Occipital lobe (tissue), 2 donors: ENCODE data around the gene MRTO4. TPM values are rescaled to one million over a fixed set of nuclear protein-coding genes. Genes with fewer than 3 reads are reported as not detected.
"Not testable (repeated sequence)": the region's sequence is repeated elsewhere in the genome, so short reads cannot be mapped to it uniquely, and the experiment has no call there.

ENCODE experiments used
- DNase-seq: peaks from one replicate; lab custom pipeline; 2025; lab: John Stamatoyannopoulos, UW
- total RNA-seq: library from RNA; depleted of rRNA; stranded (reverse); fragments of >200 nt; gene quantifications from one replicate; pipeline ENCODE4 v1.2.3, GENCODE V29; 2014

MRTO4 gene
- total RNA-seq, 1 donor from 2014 or later: 26.0 TPM

DNA sequence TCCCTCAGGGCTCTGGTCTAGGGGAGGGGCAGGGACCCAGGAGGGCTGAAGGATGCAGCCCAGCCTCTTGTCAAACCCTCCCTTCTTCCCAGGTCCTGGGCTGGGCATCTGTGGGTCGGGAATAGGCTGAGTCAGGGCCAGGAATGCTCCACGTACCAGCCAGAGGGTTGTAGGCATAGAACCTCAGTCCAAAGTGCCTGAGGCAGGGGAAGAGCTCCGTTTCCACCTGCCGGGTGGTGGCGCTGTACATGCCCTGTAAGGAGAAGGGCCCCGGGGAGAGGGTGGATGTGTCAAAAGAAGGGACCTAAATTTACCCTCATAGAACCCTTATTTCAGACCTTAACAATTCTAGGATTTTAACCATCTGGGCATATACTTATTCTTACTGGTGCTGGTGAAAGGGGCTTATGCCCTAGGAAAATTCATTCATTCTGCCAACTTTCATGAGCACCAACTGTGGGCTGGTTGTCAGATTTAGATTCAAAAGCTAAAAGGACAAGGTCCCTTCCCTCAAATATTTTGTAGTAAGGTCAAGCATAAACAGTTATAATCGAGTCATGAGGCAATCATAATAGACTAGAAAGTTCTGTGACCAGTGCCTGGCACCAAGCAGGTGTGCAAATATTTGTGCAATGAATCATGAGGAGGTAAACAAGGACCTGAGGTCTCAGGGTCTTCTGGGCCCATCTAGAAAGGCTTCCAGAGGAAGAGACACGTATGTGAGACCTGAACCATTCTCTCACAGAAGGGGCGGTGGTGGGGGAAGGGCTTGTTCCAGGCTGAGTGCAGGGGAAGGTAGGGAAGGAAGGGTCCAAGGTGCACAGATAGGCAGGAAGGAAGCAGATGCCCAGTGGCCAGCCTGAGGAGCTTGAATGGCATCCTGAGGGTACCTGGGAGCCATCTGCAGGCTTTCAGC, 18.1 kb downstream of the MRTO4 start:
- DNase-seq: not testable (repeated sequence)

DNA sequence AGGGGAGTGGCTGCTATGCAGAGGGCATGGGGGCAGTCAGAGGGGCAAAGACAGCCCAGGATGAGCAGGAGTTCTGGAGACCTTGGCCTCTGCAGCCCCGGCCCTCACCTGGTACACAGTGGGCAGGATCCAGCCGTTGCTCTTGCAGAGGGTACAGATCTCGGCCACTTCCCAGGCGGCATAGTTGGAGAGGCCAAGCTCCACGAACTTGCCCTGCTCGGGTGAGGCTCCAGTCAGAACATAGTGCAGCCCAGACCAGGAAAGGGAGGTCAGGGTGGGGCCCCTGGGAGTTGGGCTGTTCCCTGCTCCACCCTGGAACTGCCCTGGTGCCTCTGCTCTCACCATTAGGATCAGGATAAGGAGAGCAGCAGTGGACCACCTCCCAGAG, 18.7 kb downstream of the MRTO4 start:
- DNase-seq: not testable (repeated sequence)

DNA sequence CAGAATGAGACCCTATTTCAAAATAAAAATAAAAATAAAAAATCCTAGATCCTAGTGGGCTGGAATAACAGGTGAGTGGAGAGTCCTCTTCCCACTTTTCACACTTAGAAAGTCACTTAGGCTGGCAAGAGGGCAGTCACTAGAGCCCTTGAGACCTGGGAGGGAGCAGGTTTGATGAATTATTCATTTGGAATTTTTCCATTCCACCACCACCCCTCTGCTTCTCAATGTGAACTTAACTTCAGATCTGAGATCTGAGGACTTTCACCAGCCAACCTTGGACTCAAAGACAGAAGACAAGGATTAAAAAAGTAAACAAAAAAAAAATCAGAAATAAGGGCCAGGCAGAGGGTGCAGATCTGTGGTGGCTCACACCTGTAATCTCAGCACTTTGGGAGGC, 20.5 kb downstream of the MRTO4 start:
- DNase-seq: no peak

DNA sequence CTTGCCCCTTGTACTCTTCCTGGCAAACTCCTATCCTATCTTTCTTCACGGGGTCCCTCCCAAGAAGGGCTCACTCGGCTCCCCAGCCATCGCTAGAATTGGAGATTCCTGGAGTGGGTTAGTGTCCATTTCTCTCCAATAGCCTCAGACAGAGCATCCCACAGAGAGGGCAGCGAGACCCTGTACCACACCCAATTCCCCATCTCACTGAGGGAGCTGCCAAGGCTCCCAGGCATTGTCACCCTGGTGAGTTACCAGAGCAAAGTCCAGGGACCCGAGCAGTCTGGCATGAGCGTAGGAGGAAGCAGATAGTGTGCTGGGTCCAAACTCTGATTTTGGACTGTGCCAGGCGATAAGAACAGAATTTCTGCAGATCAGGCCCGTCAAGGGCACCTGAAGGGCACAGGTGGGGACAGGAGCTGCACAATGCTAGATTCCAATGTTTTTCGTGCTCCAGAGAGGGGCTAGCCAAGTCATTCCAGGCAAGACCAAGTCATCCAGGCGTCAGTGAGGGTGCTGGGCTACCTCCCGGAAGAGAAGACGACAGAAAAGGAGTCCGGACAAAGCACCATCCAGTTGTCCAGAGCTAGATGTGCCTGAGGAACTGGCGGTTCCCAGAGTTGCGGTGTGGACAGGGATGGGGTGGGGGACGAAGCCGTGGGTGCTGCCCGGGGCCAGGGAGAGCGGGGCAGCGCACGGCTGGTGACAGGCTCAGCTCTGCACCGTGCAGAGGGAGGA, 21.7 kb downstream of the MRTO4 start:
- DNase-seq: no peak

DNA sequence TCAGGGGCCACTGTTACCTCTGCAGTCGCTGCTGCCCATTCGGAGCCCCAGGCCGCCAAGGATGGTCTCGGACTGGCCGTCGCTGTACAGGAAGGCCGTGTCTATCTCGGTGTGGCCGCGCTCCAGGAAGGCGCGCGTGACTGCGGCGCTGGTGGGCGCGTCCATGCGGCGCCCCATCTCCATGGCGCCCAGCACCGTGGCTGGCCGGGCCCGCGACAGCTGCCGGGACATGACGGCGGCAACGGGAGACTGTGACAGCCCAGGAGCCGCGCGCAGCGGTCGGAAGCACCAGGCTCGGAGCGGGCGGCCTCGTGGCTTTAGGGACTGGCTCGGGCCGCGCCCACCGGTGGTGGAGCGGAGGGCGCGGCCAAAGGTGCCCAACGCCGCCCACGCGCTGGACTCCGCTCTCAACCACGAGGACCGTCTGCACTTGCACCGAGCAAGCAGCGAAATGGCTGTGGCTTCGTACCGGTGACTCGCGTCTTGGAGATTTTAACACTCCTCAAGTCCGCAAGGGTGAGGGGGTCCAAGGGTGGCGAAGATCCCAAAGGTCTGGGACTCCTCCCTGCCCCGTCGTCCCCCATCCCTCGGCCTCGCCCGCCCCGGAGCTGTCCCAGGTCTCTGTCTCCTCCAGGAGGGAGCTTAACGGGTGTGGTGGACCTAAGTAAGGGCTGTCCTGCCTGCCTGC, 22.4 kb downstream of the MRTO4 start:
- not testable (repeated sequence) for DNase-seq

DNA sequence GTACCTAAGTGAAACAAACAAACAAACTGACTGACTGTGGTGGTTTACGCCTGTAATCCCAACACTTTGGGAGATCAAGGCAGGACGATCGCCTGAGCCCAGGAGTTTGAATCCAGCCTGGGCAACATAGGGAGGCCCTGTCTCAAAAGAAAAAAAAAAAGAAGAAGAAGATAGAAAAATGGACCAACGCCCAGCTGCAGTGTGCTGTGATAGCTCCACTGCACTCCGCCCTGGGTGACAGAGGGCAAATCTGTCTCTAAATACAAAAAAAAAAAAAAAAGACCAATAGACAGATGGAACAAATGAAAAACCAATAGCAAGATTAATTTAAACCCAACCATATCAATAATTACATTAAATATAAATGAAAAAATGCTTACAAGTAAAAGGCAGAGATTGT, 23.0 kb downstream of the MRTO4 start:
- DNase-seq: no peak

DNA sequence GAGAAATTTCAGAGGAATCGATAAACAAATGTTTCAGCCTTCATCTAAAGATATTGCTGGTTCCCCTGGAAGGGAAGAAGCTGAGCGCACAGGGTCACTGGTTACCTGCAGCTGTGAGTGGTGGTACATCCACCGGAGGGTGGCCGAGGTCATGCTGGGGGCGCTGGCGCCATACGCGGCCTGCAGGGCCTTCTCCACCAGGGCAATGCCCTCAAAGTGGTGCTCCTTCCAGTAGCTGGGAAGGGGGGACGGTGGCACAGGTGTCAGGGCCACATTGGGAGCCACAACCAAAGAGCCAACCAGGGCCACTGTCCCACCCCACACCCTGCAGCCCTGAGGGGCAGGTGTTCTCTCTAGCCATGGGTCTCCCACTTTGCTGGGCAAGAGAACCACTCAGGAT, 32.3 kb downstream of the MRTO4 start:
- DNase-seq: no peak

DNA sequence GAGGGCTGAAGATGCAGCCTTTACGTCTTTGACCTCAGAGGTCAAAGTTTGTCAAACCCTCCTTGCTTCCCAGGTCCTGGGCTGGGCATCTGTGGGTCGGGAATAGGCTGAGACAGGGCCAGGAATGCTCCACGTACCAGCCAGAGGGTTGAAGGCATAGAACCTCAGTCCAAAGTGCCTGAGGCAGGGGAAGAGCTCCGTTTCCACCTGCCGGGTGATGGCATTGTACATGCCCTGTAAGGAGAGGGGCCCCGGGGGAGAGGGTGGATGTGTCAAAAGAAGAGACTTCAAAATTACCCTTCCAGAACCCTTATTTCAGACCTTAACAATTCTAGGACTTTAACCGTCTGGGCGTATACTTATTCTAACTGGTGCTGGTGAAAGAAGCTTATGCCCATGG, 33.3 kb downstream of the MRTO4 start:
- DNase-seq: no peak

DNA sequence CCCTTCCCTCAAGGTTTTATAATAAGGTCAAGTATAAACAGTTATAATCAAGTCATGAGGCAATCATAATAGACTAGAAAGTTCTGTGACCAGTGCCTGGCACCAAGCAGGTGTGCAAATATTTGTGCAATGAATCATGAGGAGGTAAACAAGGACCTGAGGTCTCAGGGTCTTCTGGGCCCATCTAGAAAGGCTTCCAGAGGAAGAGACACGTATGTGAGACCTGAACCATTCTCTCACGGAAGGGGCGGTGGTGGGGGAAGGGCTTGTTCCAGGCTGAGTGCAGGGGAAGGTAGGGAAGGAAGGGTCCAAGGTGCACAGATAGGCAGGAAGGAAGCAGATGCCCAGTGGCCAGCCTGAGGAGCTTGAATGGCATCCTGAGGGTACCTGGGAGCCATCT, 33.8 kb downstream of the MRTO4 start:
- DNase-seq: not testable (repeated sequence)

DNA sequence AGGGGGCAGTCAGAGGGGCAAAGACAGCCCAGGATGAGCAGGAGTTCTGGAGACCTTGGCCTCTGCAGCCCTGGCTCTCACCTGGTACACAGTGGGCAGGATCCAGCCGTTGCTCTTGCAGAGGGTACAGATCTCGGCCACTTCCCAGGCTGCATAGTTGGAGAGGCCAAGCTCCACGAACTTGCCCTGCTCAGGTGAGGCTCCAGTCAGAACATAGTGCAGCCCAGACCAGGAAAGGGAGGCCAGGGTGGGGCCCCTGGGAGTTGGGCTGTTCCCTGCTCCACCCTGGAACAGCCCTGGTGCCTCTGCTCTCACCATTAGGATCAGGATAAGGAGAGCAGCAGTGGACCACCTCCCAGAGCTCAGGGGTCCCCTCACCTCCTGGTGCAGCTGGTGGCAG, 34.2 kb downstream of the MRTO4 start:
- not testable (repeated sequence) for DNase-seq

DNA sequence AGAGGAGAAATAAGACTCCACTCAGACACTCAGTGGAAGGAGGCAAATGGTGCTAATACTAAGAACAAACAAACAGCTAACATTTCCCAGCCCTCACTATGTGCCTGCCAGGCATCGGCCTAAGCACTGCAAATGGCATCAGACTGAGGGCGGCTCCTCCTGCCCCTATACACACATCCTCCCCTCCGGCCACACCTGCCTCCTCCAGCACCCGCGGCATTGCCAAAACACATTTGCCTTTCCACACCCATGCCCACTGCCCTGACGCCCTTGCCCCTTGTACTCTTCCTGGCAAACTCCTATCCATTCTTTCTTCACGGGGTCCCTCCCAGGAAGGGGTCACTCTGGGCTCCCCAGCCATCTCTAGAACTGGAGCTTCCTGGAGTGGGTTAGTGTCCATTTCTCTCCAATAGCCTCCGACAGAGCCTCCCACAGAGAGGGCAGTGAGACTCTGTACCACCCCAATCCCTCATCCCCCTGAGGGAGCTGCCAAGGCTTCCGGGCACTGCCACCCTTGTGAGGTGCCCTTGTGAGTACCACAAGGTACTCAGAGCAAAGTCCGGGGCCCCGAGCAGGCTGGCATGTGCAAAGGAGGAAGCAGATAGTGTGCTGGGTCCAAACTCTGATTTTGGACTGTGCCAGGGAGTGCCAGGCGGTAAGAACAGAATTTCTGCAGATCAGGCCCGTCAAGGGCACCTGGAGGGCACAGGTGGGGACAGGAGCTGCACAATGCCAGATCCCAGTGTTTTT, 36.0 kb downstream of the MRTO4 start:
- DNase-seq: no peak

DNA sequence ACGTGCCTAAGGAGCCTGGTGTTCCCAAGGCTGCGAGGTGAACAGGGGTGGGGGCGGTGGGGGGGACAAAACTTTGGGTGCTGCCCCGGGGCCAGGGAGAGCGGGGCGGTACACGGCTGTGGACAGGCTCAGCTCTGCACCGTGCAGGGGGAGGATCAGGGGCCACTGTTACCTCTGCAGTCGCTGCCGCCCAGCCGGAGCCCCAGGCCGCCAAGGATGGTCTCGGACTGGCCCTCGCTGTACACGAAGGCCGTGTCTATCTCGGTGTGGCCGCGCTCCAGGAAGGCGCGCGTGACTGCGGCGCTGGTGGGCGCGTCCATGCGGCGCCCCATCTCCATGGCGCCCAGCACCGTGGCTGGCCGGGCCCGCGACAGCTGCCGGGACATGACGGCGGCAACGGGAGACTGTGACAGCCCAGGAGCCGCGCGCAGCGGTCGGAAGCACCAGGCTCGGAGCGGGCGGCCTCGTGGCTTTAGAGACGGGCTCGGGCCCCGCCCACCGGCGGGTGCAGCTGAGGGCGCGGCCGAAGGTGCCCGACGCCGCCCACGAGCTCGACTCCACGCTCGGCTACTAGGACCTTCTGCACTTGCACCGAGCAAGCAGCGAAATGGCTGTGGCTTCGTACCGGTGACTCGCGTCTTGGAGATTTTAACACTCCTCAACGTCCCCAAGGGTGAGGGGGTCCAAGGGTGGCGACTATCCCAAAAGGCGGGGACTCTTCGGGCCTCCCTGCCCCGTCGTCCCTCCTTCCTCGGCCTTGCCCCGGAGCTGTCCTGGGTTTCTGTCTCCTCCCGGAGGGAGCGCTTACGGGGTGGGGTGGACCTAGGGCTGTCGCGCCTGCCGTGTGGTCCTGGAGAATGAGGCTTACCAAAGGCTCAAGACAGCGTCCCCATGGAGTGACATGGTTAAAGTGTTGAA, 37.0 kb downstream of the MRTO4 start, which contains the start of gene AKR7A3:
AKR7A3 (minus strand) TSS at position 447 of the 918 bp plus-strand sequence; CDS start at position 386, 61 bp downstream.
- DNase-seq: not testable (repeated sequence)

DNA sequence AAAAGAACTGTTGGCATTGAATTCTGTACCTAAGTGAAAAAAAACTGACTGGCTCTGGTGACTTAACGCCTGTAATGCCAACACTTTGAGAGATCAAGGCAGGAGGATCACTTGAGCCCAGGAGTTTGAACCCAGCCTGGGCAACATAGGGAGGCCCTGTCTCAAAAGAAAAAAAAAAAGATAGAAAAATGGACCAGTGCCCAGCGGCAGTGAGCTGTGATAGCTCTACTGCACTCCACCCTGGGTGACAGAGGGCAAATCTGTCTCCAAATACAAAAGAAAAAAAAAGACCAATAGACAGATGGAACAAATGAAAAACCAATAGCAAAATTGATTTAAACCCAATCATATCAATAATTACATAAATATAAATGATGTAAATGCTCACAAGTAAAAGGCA, 37.6 kb downstream of the MRTO4 start:
- DNase-seq: no peak

DNA sequence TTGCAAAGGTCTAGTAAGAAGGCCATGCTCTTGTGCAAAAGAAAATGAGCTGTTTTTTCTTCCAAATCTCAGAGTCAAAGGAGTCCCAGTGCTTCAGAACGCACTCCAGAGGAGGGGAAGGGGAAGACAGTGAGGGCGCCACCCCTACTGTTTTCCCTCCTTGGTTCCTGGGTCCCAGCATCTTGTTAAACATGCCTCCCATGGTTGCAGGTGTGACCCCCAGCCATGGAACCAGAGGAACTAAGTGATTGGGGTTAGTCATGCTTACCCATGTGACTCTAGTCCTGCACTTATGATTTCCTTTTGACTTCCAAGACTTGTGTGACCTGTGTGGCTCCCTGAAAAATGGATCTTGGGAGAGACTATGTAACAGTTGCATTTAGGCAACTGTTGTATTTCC, 43.0 kb downstream of the MRTO4 start:
- no peak for DNase-seq

DNA sequence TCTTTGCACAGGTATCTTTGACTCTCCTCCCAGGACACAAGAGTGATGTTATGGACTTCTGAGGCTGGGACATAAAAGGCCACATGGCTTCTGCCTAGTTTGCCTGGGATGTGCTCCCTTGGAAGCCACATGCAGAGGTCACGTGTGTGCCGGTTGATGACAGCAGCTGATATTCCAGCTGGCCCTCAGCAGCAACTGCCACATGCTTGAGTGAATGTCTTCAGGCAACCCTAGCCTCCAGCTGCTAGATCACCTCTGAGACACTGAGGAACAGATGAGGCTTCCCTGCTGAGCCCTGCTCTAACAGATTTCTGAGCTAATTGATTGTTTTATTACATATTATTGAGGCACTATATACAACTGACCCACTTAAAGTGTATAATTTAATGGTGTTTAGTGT, 48.6 kb downstream of the MRTO4 start:
- no peak for DNase-seq

DNA sequence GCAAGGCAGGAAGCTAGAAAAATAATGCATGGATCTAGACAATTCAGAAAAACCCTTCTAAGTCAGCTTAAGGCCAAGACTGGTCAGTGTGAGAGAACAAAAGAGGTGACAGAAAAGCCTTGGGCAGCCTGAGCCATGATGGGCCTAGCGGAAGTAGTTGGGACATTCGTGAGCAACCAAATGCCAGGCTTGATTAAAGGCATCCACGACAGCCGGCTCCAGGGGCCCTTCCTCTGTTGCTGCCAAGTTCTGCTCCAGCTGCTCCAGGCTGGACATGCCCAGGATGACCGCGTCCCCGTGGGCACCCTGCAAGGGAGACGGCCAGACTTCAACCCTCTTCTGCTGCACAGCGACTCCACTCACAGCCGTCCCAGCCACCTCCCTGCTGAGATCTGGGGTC, 52.5 kb downstream of the MRTO4 start:
- DNase-seq: not testable (repeated sequence)

DNA sequence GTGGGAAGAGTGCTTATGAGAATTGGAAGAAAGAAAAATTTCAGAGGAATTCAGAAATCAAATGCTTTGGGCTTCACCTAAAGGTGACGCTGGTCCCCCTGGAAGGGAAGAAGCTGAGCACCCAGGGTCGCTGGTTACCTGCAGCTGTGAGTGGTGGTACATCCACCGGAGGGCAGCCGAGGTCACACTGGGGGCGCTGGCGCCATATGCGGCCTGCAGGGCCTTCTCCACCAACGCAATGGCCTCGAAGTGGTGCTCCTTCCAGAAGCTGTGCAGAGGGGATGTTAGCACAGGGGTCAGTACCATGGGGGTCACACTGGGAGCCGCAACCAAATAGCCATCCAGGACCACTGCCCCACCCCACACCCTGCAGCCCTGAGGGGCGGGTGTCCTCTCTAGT, 54.3 kb downstream of the MRTO4 start:
- no peak for DNase-seq

DNA sequence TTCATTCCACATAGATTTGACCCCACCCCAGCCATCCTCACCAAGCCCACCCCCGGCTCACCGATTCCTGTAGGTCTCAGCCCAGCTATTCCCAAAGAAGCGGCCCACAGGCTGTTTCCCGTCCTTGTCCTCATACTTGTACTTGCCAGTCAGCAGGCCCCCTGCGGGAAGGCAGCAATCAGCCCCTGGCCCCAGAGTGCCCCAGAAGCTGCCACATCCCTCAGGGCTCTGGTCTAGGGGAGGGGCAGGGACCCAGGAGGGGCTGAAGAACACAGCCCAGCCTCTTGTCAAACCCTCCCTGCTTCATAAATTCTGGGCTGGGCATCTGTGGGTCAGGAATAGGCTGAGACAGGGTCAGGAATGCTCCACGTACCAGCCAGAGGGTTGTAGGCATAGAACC, 55.3 kb downstream of the MRTO4 start:
- DNase-seq: no peak

DNA sequence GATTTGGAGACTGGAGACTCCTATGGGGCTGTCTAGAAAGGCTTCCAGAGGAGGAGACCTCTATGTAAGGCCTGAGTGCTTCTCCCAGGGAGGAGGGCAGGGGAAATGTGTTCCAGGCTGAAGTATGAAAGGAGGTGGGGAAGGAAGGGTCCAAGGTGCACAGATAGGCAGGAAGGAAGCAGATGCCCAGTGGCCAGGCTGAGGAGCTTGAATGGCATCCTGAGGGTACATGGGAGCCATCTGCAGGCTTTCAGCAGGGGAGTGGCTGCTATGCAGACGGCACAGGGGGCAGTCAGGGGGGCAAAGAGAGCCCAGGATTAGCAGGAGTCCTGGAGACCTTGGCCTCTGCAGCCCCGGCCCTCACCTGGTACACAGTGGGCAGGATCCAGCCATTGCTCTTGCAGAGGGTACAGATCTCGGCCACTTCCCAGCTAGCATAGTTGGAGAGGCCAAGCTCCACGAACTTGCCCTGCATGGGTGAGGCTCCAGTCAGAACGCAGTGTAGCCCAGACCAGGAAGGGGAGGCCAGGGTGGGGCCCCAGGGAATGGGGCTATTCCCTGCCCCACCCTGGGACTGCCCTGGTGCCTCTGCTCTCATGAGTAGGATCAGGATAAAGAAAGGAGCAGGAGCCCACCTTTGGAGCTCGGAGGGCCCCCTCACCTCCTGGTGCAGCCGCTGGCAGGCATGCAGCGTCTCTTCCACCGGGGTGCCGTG, 56.3 kb downstream of the MRTO4 start:
- DNase-seq: no peak

DNA sequence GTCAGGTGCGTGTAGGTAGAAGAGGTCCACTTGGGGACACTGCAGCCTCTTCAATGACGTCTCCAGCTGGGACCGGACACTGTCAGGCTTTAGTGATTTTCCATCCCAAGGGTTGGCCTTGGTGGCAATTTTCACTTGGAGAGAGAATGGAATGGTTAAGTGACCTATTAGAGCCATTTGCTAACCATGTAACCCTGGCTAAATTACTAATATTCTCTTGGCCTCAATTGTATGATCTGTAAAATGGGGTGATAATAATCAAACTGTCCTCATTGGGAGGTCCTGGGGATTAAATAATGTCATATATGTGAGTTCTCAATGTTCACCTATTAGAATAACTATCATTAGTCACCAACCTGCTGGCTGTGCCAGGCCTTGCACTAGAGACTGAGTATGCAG, 56.9 kb downstream of the MRTO4 start:
- DNase-seq: no peak
